Thoracic aorta (tissue), 2 donors: Measurements from ENCODE around the gene MAML2. TPM values are rescaled to one million over a fixed set of nuclear protein-coding genes. Genes with fewer than 3 reads are reported as not detected.

Experiments used
- ATAC-seq: fragments of 150-250 bp; one replicate; pipeline ENCODE4 v1.8.0; 2017; ENCODE audit warnings: low read depth; ENCODE audit not compliant: insufficient number of reproducible peaks, low FRiP score
- DNase-seq: peaks from one replicate; pipeline ENCODE4 v3.0.0-alpha.2; 2020; ENCODE audit warnings: low spot score
- H3K27ac ChIP-seq, 2 donors: fragments of 200-600 bp; sonication (generic); 1 replicate in 1 of 2; 2 replicates in 1 of 2; pipeline ENCODE4 v1.5.1; 2016; ENCODE audit warnings: mild to moderate bottlenecking in 2 of 2, moderate library complexity in 2 of 2
- H3K27me3 ChIP-seq: fragments of 200-600 bp; sonication (generic); replicated peaks from 2 replicates; pipeline ENCODE4 v1.6.0; 2016; ENCODE audit warnings: mild to moderate bottlenecking; ENCODE audit not compliant: insufficient read depth
- H3K36me3 ChIP-seq: fragments of 200-600 bp; sonication (generic); one replicate; pipeline ENCODE4 v1.5.1; 2016
- H3K4me1 ChIP-seq, 2 donors: fragments of 200-600 bp; sonication (generic); 1 replicate in 1 of 2; 2 replicates in 1 of 2; pipeline versions ENCODE4 v1.5.1 to v1.6.0; 2016; ENCODE audit warnings: low read depth in 2 of 2, mild to moderate bottlenecking in 1 of 2; ENCODE audit not compliant: control insufficient read depth in 1 of 2
- H3K4me3 ChIP-seq: fragments of 200-600 bp; sonication (generic); 2 replicates; pipeline ENCODE4 v1.5.1; 2016; ENCODE audit warnings: mild to moderate bottlenecking
- H3K9me3 ChIP-seq: fragments of 200-600 bp; sonication (generic); 2 replicates; pipeline ENCODE4 v1.5.1; 2016
- total RNA-seq, 2 donors: library from RNA; depleted of rRNA; stranded (reverse); fragments of >200 nt; gene quantifications; one replicate each; pipeline versions ENCODE4 v1.1.0 to v1.2.3, GENCODE V29; 2016
- TF ChIP-seq, protein P1 (sequence below): fragments of 200-600 bp; sonication (generic); IDR thresholded peaks from one replicate; pipeline ENCODE4 v1.5.1; 2019; ENCODE audit warnings: antibody characterized with exemption

MAML2 gene
- total RNA-seq, 2 donors from 2014 or later, result 23.4 to 29.6 TPM

DNA sequence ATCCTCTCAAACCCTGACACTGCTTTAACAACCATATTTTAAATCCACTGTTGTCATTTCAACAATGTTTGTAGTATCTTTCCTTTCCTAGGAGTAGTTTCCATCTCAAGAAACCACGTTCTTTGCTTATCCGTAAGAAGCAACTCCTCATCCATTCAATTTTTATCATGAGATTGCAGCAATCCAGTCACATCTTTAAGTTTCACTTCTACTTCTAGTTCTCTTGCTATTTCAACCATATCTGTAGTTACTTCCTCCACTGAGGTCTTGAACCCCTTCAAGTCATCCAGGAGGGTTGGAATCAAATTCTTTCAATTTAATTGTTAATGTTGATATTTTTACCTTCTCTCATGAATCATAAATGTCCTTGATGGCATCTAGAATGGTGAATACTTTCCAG is 24.3 kb upstream of the MAML2 start:
- no peaks in the 10 kb centered on the region for H3K9me3 ChIP-seq
- H3K4me1 ChIP-seq, result no peaks in the 10 kb centered on the region
- no peak overlapping the region for H3K27ac ChIP-seq
- no peak for DNase-seq
- peaks cover 20% of the 10 kb centered on the region for H3K36me3 ChIP-seq
- TF ChIP-seq, protein P1, sequence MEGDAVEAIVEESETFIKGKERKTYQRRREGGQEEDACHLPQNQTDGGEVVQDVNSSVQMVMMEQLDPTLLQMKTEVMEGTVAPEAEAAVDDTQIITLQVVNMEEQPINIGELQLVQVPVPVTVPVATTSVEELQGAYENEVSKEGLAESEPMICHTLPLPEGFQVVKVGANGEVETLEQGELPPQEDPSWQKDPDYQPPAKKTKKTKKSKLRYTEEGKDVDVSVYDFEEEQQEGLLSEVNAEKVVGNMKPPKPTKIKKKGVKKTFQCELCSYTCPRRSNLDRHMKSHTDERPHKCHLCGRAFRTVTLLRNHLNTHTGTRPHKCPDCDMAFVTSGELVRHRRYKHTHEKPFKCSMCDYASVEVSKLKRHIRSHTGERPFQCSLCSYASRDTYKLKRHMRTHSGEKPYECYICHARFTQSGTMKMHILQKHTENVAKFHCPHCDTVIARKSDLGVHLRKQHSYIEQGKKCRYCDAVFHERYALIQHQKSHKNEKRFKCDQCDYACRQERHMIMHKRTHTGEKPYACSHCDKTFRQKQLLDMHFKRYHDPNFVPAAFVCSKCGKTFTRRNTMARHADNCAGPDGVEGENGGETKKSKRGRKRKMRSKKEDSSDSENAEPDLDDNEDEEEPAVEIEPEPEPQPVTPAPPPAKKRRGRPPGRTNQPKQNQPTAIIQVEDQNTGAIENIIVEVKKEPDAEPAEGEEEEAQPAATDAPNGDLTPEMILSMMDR, result no peak
- no peaks in the 10 kb centered on the region for H3K27me3 ChIP-seq
- H3K4me3 ChIP-seq, result no peak overlapping the region
- ATAC-seq, result no peak

DNA sequence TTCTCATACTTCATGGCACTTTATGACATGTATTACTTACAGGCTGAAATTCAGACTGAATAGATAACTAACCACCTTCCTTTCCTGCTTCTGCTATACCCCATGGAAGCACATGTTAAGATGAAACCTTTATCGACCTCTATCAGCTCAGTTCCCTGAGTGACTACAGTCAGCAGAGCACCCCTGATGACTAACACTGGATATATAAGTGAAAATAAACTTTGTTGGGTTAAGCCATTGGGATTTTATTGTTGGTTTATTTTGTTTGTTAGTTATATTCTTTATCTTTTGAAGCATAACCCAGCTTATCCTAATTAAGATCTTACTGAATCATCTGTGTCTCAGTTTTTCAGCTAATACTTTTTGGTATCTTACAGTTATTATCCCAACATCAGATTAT is 23.0 kb upstream of the MAML2 start:
- H3K36me3 ChIP-seq, result peaks cover 20% of the 10 kb centered on the region

DNA sequence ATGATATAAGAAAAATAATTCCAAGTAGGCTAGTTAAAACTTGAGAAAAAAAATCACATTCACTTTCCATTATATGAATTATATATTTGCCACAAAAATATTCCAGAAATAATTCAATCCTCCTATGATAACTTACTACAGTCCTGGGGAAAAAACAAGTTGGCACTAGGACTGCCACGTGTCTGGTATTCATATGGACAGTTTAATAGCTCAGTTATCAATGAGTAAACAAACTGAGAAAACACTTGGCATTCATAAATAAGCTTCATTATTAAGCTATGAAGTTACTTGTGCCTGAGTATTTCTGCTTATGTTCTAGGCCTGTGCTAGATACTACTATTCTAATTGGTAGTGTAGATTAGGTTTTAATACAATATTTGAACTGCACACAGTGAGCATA is 22.5 kb upstream of the MAML2 start:
- TF ChIP-seq, protein P1, result no peak
- no peak for ATAC-seq
- no peaks in the 10 kb centered on the region for H3K4me1 ChIP-seq

More for the DNA sequence above, 23.0 kb upstream of the MAML2 start:
- Histone ChIP-seq H3K4me3 (no peak overlapping the region), H3K9me3 (no peaks in the 10 kb centered on the region), H3K4me1 (no peaks in the 10 kb centered on the region), H3K27me3 (no peaks in the 10 kb centered on the region), H3K27ac (no peak overlapping the region)
- no peak for ATAC-seq
- TF ChIP-seq, protein P1, result no peak
- DNase-seq, result no peak

DNA sequence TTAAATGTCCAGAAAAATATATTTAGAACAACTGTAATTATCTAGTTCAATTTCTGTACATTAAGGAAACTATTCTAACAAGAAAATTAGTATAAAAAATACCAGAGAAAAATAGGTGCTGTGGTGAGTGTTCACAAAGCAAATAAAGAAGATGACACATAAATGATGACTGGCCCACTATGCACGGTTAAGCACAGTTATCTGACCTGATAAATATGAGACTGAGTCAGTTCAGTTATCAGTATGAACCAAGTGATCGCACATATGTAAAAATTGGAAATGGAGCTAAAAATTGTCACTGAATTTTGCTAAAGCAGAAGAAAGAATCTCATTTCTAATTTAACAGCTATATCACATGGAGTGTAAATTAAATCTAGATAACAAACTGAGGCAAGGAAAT is 18.8 kb upstream of the MAML2 start:
- H3K27ac ChIP-seq, result no peak overlapping the region
- H3K9me3 ChIP-seq, result no peaks in the 10 kb centered on the region
- H3K36me3 ChIP-seq, result peaks cover 16% of the 10 kb centered on the region
- no peak for DNase-seq
- no peaks in the 10 kb centered on the region for H3K27me3 ChIP-seq
- TF ChIP-seq, protein P1, result no peak
- no peak for ATAC-seq
- H3K4me1 ChIP-seq, result no peaks in the 10 kb centered on the region
- no peak overlapping the region for H3K4me3 ChIP-seq

More for the DNA sequence above, 22.5 kb upstream of the MAML2 start:
- no peaks in the 10 kb centered on the region for H3K9me3 ChIP-seq
- H3K4me3 ChIP-seq, result no peak overlapping the region
- H3K27me3 ChIP-seq, result no peaks in the 10 kb centered on the region
- no peak overlapping the region for H3K27ac ChIP-seq
- no peak for DNase-seq
- peaks cover 16% of the 10 kb centered on the region for H3K36me3 ChIP-seq

DNA sequence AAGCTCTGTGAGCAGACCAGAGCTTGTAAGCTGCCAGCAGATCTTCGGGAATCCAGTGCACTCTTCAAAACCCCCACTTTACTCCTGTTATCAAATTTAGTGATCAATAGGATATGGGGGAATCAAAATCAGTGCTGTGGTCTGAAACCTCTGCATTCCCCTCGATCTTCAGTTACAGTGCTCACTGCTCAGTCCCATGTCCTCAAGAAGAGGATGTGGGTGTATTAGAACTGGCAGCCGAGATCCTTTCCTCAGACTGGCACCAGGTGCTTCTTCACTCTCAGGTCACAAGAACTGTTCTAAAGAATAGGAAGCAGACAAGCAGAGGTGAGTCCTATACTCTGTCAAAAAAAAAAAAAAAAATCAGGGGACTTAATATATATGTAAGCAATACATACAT is 15.3 kb upstream of the MAML2 start:
- H3K4me3 ChIP-seq, result no peak overlapping the region
- no peaks in the 10 kb centered on the region for H3K4me1 ChIP-seq
- DNase-seq, result no peak
- H3K27ac ChIP-seq, result no peak overlapping the region
- no peak for ATAC-seq
- peaks cover 10% of the 10 kb centered on the region for H3K36me3 ChIP-seq
- H3K27me3 ChIP-seq, result no peaks in the 10 kb centered on the region
- H3K9me3 ChIP-seq, result no peaks in the 10 kb centered on the region
- TF ChIP-seq, protein P1, result no peak
